T-helper 2 cell treated with Interferon-gamma antibody and Interleukin-4, amounts not matched to agents 100 ng/mL and 5 ng/mL, for 36 hours (primary cell): ENCODE data around the gene JAG1. TPM values are rescaled to one million over a fixed set of nuclear protein-coding genes. Genes with fewer than 3 reads are reported as not detected.

ENCODE experiments used
- intact Hi-C: fragments of 100-400 bp; cut with micrococcal nuclease; formaldehyde crosslinking; loops from one replicate; pipeline ENCODE4 v1.15.1; 2023
- total RNA-seq: library from RNA; stranded (reverse); gene quantifications from 2 replicates; pipeline ENCODE4 v1.2.3, GENCODE V29; 2022

The JAG1 gene
- total RNA-seq, 1 donor from 2014 or later, result 1.1 TPM

DNA sequence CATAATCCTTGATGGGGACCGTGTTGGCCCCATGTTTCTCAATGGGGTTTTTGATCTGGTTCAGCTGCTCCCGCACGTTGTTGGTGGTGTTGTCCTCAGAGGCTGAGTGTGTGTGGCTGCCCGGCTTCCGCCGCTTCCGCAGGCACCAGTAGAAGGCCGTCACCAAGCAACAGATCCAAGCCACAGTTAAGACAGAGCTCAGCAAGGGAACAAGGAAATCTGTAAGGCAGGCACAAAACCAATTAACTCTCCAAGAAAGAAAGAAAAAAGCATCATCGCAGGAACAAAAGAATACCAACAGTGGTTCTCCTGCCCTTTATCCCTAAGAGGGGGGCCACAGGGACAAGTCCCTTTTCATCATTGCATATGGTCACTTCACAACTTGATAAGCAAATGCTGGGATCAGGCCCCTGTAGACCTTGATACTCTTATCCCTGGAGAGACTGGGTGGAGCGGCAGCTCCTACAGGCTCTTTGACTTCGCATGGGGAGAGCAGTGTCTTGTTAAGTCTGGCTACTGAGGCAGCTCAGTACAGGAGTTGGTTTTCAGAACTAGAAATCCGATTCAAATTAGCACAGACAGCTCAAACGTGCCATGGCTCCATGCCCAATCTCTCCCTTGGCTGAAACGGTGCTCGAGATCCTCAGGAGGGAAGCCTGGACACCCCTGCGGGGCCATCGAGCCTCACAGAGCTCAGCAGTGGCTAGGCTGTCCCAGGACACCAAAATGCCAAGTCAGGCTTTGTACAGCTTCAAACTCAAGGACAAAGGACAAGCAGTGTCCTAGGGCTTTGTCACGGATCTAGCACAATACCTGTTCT lies 33.9 kb downstream of the JAG1 start:
- intact Hi-C loops, result no loop called here

- intact Hi-C loops, result no loop called here
Measured at GRCh38 chr20:10639077-10639736, 34.6 kb downstream of the JAG1 start.

DNA sequence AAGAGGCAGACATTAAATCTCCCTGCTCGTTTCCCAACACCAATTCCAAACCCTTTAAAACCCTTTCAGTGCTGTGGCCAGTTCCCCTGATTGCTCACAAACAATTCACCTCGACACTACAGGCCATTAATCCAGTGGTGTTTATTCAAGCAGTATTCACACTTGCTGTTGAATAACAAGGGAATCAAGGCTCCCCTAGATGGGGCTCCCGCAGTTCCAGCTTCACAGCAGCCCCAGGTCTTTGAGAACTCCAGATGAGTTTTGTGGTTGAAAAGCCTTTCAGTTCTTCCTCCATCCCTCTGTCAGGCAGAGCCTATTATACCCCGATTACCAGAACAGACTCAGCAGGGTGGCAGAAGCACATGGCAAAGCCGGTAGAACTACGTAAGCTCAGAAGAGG lies 36.2 kb downstream of the JAG1 start:
- intact Hi-C loops, result no loop called here

DNA sequence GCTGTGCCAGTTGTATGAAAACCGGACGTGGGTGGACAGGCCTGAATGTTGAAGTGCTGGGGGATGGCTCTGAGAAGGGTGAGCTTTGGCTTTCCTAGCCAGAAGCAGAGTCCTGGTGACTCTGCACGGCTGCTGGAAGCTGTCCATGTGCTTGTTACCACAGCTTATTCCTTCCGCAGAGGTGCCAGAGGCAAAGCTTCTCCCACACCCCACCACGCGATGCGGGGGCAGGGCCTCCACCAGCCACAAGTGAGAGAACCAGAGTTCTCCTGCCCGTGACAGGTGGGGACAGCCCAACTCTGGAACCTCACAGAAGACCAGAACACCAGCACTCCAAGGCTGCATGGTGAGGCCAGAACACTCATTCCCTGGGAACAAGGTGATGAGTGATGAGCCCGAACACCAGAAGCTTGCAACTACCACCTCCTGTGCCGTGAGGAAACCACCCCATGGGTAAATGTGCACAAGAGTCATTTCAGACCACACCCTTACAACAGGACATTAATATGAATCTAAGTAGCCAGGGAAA lies 36.7 kb downstream of the JAG1 start:
- intact Hi-C loops, result no loop called here

GRCh38 chr20:10636326-10636818 lies 37.4 kb downstream of the JAG1 start:
- intact Hi-C loops, result no loop called here

GRCh38 chr20:10635476-10636208 lies 38.2 kb downstream of the JAG1 start:
- intact Hi-C loops, result no loop called here

GRCh38 chr20:10634683-10635411 lies 39.0 kb downstream of the JAG1 start:
- intact Hi-C loops, result no loop called here

GRCh38 chr20:10634211-10634610 lies 39.6 kb downstream of the JAG1 start:
- intact Hi-C loops, result no loop called here

- intact Hi-C loops, result no loop called here
Measured at GRCh38 chr20:10633718-10634117, 40.1 kb downstream of the JAG1 start.

- intact Hi-C loops, result no loop called here
Measured at GRCh38 chr20:10632721-10633509, 40.9 kb downstream of the JAG1 start.

DNA sequence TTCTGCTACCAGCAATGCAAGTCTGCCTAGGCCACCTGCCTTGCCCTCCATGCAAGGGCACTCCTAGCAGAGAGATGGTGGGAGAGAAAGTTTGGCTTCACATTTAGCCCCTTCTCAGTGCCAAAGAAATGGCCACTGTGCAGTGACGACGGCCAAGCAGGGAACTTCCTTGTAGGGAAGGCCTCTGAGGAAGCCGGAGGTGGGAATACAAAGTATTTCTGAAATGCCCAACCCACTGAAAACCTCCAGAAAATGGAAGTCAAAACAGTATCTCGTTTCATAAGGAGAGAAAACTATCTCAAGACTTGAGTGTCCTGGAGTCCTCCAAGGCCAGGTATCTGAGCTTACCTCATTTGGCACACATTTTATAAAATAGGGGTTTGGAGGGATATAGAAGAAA lies 42.7 kb downstream of the JAG1 start:
- intact Hi-C loops, result no loop called here

DNA sequence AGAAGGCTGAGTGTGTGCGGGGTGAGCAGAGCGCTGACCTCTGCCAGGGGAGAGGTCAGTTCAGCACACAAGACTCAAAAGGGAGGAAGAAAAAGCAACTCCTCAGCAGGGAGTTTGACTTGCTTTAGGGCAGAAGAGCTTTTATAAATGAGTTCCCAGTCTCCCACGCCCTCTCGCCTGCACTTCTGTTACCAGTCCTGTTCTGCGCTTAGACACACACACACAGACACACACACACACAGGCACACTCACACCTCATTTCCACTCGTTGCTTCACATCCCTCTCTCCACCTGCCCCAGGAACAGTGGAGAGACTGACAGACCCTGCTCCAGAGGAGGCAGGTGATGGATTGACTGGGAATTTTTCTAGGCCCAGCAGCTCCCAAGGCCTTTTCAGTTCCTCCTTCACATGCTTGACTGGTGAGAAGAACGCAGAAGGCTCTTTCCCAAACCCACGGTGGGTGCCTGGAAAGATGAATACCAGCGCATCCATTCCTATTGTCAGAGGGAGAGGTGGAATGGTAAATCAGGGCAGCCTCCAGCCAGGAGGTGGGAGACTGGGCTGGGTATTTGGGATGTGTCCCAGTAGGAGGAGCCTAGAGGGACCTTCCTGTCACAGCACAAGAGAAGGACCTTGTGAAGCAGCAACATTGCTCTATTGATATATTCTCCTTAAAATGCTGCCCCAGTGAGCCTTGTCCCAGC lies 43.7 kb downstream of the JAG1 start:
- intact Hi-C loops, result no loop called here

- intact Hi-C loops, result no loop called here
Measured at GRCh38 chr20:10626896-10627295, 46.9 kb downstream of the JAG1 start.

DNA sequence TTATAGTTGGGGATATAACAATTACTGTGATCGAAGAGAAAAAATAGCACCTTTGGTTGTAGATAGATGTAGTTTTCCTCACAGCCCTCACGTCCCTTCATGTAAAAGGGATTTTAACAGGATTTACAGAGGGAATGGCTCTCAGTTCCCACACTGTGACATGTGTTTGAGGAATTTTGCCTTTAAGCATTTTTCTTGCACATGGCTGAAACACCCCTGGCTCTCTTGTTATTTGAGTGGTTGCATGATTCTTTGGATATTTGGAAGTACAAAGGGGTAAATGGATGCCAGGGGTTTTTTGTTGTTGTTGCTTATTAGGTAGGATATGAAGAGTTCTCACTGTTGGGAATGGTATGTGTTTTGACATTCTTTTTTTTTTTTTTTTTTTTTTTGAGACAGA lies 48.2 kb downstream of the JAG1 start:
- intact Hi-C loops, result no loop called here

DNA sequence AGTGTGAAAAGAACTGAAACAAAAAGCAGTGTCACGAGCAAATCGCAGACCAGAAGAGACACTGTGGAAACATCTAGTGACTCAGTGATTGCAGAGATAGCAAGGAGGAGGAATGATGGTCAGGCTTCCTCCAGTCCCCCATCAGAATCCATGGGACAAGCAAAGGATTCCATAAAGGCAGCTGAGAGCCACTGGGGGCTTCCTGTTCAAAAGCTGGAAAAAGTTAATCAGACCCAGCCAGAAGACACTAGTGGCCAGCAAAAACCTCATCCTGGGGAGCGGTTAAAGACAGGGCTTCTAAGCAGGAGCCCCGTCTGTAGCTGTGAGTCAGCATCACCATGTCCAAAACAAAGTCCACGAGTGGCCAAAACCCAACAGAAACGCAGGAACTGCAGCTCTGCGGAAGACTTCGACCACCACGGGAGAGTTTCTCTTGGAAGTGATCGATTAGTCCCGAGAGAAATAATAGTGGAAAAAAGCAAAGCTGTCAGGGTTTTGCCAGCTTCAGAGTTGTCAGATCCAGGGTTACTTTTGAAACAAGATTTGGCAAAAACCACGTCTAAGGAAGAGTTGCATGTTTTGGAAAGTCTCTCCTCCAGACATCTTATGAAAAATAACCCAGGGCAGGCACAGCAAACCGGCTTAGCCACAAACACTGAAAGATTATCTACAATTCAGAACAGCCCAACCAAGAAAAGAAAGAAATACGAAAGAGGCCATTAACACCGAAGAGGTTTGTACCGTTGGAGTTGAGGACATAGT lies 51.0 kb downstream of the JAG1 start:
- intact Hi-C loops, result no loop called here

GRCh38 chr20:10621149-10621548 lies 52.6 kb downstream of the JAG1 start:
- intact Hi-C loops, result no loop called here

GRCh38 chr20:10619427-10619826 lies 54.4 kb downstream of the JAG1 start:
- intact Hi-C loops, result no loop called here

GRCh38 chr20:10618611-10619245 lies 55.1 kb downstream of the JAG1 start:
- intact Hi-C loops, result no loop called here
